ENCODE measurements around the gene PROB1.
"Not testable (repeated sequence)": the region's sequence is repeated elsewhere in the genome, so short reads cannot be mapped to it uniquely, and the experiment has no call there.

PROB1 gene

DNA sequence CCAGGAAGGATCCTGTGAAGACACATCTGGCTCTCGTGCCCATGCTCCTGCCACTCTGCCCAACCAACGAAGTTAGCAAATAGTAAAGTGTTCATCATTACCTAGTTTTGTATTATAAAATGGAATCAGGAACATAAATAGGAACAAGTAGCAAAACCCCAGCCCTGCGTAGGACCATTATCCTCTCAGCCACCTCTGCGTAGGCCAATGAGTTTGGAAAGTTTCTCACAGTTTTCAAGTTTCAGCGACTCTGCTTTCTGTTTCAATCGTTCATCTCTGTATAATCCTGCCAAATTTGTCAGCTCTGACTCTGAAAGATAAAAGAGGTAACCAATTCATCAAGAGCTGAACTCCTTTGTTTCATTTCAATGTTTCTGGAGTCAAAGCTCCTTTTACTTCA, 19.1 kb upstream of the PROB1 start:
- no peak for DNase-seq

GRCh38 chr5:139413153-139413552, 18.2 kb upstream of the PROB1 start:
- DNase-seq = no peak

- no peak for DNase-seq
These were observed 16.3 kb upstream of the PROB1 start for GRCh38 chr5:139410993-139411828.

DNA sequence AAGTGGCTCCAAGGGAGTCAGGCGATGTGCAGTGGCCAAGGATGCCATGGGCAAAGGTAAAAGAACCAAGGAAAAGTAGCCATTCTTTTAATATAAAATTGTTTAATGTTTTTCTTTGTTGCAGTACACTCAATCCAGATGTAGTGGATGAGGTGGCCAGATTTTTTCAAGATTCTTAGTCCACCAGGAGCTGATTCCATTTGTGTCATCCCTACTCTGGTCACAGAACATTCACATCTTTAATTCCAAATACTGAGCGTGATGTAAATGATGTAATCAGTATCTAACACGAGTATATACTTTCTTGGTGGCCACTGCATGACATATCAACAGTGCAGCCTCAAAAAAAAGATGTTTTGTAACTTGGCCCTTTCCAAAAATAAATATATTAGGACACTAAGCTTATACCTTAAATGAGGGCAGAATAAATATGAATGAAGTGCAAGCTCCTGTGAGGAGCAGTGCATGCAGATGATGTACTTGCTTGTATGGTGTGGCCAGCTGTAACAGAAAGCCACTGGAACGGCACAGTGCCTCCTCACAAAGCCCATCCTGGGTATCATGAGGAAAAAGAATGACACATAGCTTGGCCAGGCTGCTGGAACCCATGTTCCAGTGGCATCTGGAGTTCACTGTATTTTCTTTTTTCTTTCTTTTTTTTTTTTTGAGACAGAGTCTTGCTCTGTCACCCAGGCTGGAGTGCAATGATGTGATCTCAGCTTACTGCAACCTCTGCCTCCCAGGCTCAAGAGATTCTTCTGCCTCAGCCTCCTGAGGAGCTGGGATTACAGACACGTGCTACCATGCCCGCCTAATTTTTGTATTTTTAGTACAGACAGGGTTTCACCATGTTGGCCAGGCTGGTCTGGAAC, 15.5 kb upstream of the PROB1 start:
- no peak for DNase-seq

DNA sequence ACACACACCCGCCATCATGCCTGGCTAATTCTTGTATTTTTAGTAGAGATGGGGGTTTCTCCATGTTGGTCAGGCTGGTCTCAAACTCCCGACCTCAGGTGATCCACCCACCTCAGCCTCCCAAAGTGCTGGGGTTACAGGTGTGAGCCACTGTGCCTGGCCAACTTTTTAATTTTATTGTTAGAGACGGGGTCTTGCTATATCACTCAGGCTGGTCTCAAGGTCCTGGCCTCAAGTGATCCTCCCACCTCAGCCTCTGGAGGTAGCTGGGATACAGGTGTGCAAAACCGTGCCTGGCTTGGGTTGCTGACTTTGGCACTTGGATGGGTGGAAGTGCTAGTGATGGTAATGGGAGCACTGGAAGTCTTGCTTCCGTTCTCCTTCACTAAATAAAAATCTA, 14.2 kb upstream of the PROB1 start:
- not testable (repeated sequence) for DNase-seq

GRCh38 chr5:139408191-139408590, 13.3 kb upstream of the PROB1 start:
- no peak for DNase-seq

GRCh38 chr5:139407517-139407916, 12.6 kb upstream of the PROB1 start:
- DNase-seq = no peak

- no peak for DNase-seq
These were observed 12.1 kb upstream of the PROB1 start for GRCh38 chr5:139406963-139407362.

DNA sequence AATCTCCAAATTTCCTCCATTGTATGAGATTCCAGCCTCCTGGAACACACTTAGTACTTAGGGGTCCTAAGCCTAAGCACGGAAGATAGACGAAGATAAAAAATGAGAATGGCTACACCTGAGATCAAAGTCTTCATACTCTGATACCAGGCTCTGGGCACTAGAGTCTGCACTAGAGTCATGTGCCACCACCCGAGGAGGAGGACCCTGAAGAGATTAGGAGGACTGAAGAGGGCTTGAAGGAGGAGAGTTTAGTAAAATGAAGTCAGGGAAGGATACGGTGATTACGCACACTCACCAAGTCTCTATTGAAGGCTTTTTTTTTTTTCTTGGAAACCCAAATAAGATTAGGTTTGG, 9.6 kb upstream of the PROB1 start:
- no peak for DNase-seq

DNA sequence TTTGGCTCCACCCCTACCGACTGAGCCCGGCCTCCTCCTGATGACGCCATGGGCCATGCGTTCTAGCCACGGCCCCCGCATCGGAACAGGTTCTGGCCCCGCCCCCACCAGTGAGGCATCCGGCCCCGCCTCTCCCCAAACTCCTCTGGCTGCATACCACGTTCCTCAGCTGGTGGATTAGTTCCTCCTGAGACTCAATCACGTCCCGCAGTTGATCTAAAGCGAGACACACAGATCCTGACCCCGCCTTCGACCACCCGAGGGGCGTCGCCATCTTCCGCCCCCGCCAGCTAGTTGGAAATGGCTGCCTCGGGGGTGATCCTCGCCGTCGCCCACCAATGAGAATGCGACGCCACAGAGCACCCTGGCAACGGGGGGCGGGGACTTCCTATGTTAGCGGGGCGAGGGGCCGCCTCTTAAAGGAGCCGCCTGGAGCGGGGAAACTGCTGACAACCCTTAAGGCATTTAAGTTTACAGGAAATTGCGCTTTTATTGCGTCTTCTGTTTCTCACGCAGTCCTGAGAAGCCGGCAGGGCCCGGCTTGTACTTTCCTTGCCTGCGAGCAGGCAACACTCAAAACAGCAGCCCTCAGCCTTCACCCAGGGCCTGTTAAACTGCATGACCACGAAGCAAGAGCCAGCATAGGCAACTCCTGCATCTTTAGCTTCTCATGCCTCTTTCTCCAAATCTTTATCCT, 9.0 kb upstream of the PROB1 start, which contains the start of gene SPATA24:
TSS of gene SPATA24 (minus strand) at position 303 of the 697 bp plus-strand sequence. CDS start at position 274, 29 bp downstream.
- DNase-seq = peak; percentile 98

GRCh38 chr5:139403418-139403786, 8.5 kb upstream of the PROB1 start:
- DNase-seq = no peak

DNA sequence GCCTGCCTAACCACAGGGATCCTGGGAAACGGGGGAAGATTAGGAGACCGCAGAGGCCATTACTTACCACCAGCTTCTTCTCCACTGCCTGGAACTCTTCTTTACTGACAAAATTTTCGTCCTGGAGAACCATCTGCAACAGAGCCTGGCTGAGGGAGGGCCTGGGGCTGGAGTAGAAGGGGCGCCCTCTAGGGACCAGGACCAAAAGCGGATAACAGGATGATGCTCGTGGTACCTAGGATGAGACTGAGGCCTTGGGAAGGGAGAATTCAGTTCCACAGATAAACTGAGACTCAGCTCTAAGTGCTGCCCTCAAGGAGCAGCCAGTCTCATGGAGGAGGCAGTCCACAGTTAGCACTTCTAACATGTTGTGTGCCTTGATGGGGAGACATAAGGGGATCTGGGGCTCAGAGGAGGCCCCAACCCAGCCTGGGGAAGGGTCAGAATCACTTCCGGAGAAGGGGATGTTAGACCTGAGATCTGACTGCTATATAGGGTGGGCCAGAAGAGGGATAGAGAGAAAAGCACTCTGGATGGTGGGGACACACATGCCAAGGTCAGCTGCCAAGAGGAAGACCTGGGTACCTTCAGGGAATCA, 7.8 kb upstream of the PROB1 start:
- DNase-seq = peak; percentile 36

GRCh38 chr5:139401546-139401945, 6.6 kb upstream of the PROB1 start:
- no peak for DNase-seq

GRCh38 chr5:139399501-139400121, 4.7 kb upstream of the PROB1 start:
- DNase-seq = no peak

- no peak for DNase-seq
These were observed 3.0 kb upstream of the PROB1 start for GRCh38 chr5:139397921-139398320.

DNA sequence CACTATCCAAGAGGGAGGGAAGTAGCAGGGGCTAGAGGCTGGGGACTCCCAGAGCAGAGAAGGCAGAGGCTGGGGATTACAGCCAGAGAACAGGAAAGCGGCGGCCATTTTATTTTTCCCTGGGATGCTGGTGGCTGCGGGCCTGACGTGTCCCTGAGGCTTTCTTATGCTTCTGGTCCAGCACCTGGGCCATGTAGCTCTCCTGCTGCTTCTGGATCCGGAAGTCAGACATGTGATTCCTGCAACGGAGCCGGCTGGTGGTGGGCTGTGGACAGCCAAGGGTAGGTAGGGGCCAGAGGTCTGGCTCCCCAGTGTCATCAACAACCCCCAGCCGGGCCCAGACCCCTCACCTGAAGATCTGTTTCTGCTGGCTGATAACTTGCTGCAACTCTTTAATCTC, 1.8 kb upstream of the PROB1 start:
- DNase-seq = no peak

GRCh38 chr5:139395844-139396640, 1.1 kb upstream of the PROB1 start:
- DNase-seq = no peak

DNA sequence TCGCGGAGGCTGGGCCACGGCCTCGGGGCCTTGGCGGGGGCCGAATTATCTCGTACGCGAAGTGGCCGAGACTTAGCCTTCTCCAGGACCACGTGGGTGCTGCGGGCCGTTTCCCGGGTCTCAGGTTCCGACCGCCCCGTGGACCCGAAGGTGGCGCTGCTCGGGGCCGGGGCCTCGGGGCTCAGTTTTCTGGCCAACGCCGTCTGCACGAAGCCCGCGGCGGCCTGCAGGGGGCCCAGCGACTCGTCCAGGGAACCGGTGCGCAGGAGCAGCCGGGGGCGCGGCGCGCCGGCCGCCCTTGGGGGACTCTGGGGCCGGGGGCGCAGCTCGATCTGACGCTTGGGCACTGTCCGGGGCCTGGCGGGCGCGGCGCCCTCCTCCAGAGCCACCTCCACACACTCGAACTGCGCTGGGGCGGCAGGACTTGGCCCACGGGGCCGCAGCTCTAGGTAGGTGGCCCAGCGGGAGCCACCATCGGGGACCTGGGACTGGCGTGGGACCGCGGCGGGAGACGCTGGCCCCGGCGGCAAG, 716 bp downstream of the PROB1 start:
- peak; percentile 67 for DNase-seq

- DNase-seq = no peak
These were observed 1.3 kb downstream of the PROB1 start for GRCh38 chr5:139393497-139394122.

DNA sequence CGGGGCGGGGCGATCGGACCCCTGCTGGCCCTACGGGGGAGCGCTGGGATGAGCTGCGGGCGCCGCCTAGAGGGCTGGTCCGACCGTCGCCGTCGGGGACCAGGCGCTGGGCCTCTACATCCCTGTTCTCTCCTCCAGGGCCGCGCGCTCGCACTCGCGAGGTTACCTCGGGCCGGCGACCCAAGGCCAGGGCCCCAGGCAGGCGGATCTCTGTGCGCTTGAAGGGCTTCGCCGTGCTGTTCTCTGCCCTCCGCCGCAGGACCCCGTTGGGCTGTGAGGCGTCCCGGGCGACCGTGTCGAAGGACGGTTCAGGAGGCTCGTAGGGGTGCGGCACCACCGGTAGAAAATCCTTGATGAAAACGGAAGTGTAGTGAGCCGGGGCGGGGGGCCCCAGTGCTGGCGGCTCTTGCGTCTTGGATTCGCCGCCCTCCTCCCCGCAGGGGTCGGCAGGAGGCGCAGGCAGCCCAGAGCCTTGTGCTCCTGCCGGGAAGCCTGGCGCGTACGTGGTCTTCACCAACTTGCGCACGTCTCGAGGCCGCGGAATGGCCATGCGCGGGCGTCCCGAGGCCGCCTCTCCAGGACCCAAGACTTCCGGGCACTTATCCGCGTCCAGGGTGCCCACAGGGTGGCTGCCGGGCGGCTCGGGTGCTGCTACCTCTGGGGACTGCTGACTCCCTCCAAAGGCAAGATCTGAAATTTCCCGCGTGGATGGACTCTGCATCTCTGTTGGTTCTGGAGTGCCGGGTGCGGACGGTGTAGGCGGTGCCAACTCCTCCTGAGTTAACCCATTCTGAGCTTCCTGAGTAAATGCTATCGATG, 2.0 kb downstream of the PROB1 start:
- DNase-seq = peak; percentile 83
